NCI-H1048 (cell line): ENCODE measurements around the gene BRSK1.
A peak's percentile ranks its signal among the peaks of the same experiment; 100 is the strongest.

Source experiments
- DNase-seq: peaks from one replicate; lab custom pipeline; 2025; lab: John Stamatoyannopoulos, UW

Gene BRSK1

DNA sequence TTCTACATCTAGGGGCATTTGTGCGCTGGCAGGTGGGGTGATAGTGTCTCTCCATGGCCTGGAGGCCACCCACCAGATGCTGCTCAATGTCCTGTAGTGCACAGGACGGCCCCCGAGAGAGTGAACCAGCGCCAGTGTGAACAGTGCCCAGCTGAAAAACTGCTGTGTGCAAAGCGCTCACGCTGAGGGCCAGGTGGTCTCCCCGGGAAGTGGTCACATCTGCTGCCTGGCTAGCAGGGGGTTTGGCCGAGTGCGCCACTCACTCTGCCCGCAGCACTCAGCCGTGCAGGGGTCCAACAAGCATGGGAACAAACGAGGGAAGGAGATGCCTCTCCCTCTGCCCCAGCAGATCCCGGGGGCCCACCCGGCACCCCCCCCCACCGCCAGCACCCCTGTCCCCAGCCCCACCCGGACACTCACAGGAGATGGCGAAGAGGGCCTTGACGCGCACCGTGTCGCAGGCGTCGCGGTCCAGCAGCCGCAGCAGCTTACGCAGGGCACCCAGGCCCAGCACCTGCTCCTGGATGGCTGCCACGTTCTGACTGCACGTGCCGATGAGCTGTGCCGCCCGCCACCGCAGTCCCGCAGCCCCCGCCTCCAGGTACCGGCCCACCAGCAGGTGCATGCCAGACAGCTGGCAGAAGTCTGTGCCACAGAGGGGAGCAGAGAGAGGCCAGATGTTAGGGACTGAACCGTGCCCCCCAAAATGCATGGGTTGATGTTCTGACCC lies 9.7 kb upstream of the BRSK1 start:
- no peak for DNase-seq

DNA sequence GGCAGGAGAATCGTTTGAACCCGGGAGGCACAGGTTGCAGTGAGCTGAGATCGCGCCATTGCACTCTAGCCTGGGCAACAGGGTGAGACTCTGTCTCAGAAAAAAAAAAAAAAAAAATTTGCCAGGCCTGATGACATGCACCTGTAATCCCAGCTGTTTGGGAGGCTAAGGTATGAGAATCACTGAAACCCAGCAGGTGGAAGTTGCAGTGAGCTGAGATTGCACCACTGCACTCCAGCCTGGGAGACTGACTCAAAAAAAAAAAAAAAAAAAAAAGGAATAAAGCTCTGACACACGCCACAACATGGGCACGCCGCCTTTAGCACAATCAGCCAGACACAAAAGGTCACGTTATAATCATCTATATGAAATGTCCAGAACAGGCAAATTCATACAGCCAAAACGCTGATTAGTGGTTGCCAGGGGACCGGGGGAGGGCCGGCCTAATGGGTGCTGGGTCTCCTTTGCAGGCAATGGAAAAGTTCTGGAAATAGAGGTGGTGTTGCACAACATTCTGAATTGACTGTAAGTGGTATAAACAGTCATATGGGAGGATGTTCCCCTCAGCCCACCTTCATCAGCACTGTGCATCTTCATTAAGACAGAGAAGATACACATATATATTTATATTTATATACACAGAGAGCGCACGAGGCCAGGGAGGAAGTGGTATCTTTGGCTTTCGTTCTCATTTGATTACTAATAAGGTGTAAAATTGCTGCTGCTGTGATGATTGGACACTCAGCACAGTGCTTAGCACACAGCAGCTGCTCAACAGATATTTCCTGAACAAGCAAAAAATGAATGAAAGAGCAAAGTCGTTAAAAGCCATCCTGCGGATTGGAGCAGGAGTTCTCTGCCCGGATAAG lies 7.7 kb upstream of the BRSK1 start:
- DNase-seq = no peak

DNA sequence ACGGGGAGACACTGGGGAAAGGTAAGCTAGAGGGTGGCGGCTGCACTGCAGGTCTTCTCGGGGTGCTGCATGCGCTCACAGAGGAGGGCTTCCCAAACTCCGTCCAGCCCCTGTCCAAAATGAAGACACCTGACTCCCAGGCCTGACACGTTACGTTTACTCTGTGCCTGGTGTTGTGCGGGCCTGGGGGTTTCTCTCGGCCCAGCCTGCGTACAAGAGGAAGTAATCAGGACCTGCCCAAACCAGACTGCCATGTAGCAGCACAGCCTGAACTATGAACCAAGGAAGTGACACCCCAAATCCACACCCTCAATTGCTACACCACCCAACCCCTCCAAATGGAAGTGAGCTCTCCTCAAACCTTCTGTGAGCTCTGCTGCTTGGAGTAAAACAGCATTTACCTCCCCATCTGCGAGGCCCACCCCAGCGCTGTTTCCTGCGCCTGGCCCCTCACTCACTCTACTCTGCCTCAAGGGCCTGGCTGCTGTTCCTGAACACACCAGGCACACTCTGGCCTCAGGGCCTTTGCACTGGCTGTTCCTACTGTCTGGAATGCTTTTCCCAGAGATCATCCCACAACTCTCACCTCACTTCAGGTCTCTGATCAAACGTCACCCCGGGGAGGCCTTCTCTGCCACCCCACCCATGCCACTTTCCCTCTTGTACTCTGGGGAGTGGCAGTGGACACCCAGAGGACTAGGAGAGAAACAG lies 6.9 kb upstream of the BRSK1 start:
- no peak for DNase-seq

DNA sequence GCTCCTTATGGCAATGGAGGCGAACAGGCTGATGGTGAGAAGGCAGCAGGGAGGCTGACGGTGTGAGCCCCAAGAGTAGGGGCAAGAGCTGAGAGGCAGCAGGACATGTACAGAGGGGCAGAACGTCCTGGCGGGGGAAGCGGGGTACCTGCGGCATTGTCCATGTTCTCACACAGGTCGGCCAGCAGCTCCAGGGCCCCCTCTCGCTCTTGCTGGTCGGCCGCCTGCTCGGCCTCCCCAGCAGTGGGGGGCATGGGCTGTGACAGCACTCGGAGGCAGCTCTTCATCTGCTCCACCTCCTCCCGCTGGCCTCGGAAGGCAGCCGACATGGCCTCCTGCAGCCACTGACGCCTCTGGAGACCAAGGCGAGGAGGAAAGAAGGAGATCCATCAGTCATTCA lies 6.3 kb upstream of the BRSK1 start:
- no peak for DNase-seq

DNA sequence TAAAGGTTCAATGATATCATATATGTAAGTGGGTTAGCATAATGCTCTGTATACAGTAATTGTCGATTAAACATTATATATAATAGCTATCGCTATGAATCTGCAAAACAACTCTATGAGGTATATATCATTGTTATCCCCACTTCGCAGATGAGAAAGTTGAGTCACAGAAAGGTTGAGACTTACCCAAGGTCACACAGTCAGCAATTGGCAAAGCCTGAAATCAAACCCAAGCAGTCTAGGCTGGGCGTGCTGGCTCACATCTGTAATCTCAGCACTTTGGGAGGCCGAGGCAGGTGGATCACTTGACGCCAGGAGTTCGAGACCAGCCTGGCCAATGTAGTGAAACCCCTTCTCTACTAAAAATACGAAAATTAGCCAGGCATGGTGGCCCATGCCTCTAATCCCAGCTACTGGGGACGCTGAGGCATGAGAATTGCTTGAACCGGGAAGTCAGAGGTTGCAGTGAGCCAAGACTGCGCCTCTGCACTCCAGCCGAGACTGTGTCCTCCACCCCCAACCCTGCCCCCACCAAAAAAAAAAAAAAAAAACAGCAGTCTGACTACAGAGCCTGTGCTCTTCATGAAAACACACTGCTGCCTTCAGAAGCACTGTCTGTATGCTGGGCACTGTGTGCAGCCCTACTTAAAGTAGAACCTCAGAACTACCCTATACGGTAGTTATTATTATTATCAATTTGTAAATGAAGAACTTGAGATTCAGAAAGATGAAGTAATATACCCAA lies 5.2 kb upstream of the BRSK1 start:
- no peak for DNase-seq

DNA sequence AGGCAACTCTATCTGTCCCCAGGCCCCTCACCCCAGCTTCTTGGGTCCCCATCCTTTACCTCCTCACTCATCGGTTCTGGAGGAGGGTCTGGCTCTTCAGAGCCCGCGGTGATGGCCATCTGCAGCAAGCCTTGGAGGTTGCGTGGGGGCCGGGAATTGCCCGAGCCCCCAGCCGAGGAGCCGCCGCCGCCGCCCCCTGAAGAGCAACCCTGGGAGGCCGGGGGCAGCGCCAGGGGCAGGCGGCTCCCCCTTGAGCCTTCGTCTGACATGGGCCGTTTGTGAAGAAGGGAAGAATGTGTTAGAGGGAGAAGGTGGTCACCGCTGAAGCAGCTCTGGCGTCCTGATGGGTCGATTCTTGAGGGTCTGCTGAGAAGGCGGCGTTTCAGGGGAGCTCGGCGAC lies 4.5 kb upstream of the BRSK1 start:
- DNase-seq = no peak

DNA sequence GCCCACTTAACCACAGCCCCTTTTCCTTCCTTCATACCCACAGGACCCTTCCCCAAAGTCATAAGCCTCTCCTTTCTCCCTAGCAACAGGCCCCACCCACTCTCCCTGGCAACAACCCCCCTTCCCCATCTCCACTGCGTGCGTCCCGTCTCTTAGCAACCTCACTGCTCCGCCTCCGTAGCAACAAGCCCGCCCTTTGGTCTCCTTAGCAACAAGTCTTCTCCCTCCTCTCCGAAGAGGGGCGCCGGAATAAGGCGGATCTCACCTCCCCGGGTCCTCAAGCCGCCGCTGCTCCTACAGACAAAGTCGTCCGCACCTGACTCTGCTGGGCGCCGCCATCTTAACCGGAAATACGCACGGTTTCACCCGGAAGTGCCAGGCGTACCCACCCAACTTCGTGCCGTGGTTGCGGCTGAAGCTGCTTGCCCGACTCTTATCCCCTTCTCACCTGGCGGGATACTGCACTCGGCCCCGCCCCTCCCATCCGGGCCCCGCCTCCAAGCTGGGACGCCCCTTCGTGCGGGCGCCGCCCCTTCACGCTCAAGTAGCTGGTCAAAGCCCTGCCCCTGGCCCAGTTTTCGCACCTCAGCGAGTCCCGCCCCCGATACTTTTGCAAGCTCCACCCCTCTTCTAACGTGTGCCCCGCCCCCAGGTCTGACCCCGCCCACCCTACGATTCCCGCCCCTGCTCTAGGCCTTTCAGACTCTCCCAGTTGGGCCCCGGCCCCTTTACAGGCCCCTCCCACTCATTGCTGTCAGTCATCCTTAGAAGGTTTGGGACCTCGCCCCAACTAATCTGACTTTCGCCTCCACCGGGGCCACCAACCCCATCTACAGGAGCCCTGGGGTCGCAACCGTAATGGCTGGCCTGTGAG lies 3.8 kb upstream of the BRSK1 start, which contains the start of gene HSPBP1:
Gene HSPBP1 (minus strand): TSS at position 341 of the 874 bp plus-strand sequence. CDS start 502 bp downstream, outside the sequence.
- DNase-seq = peak; percentile 92

DNA sequence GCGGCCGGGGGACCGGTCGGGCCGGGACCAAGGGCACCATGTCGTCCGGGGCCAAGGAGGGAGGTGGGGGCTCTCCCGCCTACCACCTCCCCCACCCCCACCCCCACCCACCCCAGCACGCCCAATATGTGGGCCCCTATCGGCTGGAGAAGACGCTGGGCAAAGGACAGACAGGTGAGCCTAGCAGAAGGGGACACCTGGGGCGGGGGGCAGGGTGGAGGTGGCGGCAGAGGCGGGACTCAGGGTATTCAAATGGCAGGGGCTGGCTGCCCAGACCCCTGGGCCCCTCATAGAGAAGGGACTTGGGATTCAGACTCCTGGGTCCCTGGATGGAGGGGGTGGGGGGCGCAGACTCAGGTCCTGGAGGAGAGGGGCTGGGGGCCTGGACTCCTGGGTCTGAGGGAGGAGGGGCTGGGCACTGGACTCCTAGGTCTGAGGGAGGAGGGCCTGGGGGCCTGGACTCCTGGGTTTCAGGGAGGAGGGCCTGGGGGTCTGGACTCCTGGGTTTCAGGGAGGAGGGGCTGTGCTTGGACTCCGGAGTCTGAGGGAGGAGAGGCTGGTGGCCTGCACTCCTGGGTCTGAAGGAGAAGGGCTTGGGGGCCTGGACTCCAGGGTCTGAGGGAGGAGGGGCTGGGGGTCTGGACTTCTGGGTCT lies 735 bp downstream of the BRSK1 start:
- no peak for DNase-seq

DNA sequence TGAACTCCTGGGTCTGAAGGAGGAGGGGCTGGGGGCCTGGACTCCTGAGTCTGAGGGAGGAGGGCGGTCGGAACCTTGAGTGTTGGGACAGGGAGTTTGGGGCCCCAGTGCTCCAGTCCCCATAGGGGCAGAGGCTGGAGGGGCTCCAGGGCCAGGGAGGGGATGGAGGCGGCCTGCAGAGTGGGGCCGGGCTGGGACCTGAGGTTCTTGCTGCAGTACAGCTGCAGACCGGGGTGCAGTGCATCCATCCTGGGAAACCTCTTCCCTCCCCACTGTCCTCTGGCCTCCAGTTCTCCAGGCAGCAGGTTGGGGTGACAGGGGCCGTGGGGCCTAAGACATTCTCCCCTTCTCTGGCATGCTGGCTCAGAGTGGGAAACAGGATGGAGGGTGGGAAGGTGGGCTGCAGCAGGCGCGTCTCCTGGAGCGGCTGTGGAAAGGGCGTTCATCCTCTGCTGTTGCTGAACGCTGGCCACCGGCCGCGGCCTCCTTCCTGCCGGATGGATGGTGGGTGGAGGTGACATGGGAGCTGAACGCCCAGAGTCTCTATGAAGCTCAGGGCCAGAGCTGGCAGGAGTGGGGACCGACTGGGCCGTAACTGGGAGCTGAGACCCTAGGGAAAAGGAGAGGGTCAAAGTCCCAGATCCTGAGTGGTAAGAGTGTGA lies 1.6 kb downstream of the BRSK1 start:
- DNase-seq = no peak

DNA sequence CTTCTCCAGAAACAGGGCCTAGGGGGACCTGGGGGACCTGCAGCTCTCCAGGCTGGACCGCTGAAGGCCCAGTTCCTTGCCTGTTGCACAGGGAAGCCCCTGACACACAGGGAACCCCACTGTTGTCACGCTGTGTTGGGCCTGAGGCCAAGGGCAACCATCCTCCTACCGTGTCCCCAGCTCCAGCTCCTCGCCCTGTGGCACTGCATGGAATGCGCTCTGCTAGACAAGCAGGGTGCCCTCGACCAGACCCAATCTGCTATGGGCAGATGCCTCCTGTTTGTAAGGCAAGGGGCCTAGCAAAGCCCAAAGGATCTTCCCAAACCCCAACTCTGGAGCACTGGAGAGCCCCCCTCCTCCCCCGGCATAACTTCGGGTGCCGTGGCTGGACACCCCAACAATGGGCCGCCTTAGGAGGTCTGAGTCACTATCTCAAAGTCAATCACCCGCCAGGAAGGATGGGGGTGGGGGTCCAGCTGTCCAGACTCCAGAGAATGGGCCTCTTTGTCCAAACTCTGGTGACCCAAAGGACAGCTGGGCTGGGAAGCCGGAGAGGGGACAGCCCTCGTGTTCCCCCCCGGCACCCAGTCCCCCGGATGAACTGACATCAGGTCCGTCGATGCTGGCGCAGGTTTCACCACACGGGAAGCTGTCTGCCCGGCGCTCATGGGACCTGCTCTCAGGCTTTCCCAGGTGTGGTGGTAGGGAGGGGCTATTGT lies 3.7 kb downstream of the BRSK1 start:
- DNase-seq = no peak

DNA sequence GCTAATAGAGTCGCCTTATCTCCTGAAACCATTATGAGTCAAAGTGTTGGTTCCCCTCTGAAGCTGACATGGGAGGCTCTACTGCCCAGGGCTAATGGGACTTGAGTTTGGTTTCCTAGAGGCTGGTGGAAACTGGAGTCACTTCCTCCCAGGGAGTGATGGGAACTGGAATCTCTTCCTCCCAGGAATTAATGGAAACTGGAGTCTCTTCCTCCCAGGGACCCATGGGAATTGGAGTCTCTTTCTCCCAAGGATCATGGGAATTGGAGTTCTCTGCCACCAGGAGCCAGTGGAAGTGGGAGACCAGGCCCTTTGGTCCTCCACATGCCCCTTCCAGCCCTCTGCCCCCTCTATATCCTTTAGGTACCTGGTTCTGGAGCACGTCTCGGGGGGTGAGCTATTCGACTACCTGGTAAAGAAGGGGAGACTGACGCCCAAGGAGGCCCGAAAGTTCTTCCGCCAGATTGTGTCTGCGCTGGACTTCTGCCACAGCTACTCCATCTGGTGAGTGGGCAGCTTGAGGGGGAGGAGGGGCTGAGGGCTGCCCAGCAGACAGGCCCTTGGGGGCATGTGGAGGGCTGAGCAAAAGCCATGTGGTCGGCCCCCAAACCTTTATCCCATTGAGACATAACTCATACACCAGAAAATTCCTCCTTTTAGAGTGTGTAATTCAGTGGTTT lies 5.5 kb downstream of the BRSK1 start:
- no peak for DNase-seq

DNA sequence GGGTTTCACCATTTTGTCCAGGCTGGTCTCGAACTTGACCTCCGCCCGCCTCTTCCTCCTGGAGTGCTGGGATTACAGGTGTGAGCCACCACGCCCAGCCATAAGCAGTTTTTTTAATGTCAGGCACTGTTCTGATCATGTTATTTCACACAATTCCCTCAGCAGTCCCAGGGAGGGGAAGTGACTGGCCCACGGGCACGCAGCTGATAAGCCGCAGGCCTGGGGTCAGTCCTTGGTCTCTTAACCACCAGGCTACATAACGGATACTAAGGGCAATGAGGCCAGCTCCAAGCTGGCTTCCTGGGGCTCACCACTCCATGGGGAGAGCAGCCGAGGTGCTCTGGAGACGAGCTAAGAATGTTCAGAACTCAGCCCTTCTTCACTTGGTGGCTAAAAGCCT lies 13.5 kb downstream of the BRSK1 start:
- DNase-seq = no peak

DNA sequence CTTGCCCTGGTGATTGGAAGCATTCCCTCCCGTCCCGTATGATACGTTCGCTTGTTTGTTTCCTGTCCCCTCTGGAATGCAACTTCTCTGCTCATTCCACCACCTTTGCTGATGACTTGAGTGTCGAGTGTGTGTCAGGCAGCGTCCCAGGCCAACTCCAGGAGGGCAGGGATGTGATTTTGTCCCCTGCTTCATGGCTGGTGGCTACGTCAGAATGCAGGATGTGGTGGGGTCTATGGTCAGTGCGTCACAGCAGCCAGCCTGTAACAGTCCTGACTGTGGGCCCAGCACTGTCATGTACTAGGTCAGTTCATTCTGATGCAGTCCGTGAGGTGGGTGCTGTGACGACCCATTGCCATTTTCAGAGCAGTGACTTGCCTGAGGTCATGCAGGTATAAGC lies 16.2 kb downstream of the BRSK1 start:
- no peak for DNase-seq

DNA sequence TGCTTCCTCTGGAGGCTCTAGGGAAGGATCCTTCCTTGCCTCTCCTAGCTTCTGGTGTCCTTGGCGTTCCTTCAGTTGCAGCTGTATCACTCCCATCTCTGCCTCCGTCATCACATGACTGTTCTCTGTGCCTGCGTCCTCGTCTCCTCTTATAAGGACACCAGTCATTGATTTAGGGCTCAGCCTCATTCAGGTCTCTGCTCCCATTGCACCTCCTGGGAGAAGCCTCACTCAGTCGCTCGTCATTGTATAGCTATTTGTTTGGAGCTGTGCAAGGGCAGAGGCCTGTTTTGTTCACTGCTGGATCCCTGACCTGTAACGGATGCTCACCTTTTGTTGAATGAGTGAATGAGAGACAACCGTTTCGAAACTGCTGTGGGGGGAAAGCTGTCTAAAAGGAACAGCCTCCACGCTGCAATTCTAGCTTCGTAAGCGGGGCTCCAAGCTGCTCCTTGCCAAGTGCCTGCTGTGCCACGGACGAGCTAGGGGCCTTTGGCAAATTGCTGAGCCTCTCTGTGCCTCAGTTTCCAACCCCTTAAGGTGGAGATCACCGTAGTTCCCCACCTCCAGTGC lies 17.2 kb downstream of the BRSK1 start:
- no peak for DNase-seq

DNA sequence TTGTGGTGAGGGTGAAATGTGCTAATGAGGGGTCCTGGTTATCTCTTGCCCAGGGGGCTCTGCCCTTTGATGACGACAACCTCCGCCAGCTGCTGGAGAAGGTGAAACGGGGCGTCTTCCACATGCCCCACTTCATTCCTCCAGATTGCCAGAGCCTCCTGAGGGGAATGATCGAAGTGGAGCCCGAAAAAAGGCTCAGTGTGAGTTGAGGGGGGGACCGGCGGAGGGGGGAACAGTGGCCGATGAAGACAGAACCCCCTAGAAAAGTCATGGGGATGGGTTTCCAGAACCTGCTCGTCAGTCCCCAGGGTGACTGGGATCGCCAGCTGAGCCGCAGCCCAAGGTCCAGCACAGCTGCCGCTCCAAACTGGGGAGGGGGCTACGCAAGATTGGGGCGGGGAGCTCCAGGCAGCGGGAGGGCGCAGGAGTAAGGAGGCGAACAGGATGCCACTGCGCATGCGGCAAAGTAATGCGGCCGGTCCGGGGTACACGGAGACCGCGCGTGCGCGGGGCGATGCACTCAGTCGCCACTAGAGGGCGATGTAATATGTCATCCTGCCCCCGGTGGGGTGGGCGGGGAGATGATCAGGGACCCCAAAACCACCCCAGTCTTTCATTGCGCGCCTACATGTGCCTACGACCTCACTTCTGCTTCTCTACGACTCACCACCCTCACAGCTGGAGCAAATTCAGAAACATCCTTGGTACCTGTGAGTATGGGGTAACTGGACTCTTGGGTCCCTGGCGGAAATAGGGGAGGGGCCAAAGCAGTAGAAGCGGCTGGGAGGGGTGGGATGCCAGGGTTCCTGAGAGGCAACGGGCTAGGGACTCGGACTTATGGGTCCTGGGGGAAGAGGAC lies 17.9 kb downstream of the BRSK1 start:
- peak; percentile 46 for DNase-seq

DNA sequence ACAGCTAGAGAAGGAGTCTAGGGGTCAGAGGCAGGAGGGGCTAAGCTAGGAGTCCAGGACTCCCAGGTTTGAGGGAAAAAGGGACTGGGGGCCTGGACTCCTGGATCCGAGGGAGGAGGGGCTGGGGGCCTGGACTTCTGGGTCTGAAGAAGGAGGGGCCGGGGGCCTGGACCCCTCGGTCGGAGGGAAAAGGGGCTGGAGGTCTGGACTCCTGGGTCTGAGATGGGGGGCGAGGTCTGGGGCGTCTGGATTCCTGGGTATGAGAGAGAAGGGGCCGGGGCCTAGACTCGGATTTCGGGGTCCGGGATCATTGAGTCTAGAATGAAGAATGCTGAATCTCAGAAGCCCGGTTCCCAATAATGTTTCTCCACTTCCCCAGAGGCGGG lies 18.5 kb downstream of the BRSK1 start:
- no peak for DNase-seq

DNA sequence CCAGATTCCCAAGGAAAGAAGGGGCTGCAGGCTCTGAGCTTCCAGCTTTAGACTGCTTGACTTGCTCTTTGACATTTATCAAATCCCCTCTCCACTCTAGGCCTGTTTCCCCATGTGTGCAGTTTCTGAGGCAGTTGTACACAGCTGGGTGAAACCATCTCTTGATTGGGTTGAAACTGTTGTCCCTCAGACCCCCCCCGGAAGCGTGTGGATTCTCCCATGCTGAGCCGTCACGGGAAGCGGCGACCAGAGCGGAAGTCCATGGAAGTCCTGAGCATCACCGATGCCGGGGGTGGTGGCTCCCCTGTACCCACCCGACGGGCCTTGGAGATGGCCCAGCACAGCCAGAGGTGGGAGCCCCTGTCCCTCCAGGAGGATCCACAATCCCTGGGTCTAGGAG lies 19.7 kb downstream of the BRSK1 start:
- DNase-seq = no peak
